SK-N-SH (cell line): ENCODE data around the gene CCK. TPM values are rescaled to one million over a fixed set of nuclear protein-coding genes. Genes with fewer than 3 reads are reported as not detected.

Experiments used
- CTCF ChIA-PET: fragments of 300-600, 350-600 bp; formaldehyde crosslinking; extraction: SDS; loops from one replicate; lab custom pipeline; 2021; lab: Yijun Ruan, JAX
- POLR2A ChIA-PET: fragments of 350-600 bp; sonication (Branson Sonifier 250); formaldehyde crosslinking; extraction: SDS; loops from one replicate; lab custom pipeline; 2020; ENCODE audit warnings: antibody characterized with exemption, inconsistent platforms; lab: Yijun Ruan, JAX
- DNase-seq: peaks from one replicate; pipeline ENCODE4 v3.0.0; 2012
- H2AFZ ChIP-seq: fragments of 200-600 bp; sonication (generic); 2 replicates; pipeline ENCODE4 v1.8.1; 2016; ENCODE audit warnings: antibody characterized with exemption, mild to moderate bottlenecking, low read depth
- H3F3A ChIP-seq: fragments of 200-600 bp; sonication (generic); replicated peaks from 2 replicates; pipeline ENCODE3; 2016; ENCODE audit warnings: antibody characterized with exemption, mild to moderate bottlenecking; ENCODE audit not compliant: insufficient read depth
- H3K27ac ChIP-seq, 2 experiments: fragments of 200-500 bp in 1 of 2; fragments of 200-600 bp in 1 of 2; sonication (Bioruptor generic) in 1 of 2; sonication (generic), shearing (Covaris generic) in 1 of 2; 2 replicates each; pipeline versions ENCODE4 v1.5.1 to v1.6.1; 2014 to 2016; ENCODE audit warnings: low read depth in 2 of 2, inconsistent platforms in 1 of 2, low read length in 1 of 2, mild to moderate bottlenecking in 1 of 2, mixed read lengths in 1 of 2
- H3K27me3 ChIP-seq: fragments of 200-600 bp; sonication (generic), shearing (Covaris generic); 2 replicates; pipeline ENCODE4 v1.6.1; 2016; ENCODE audit warnings: mixed run types; ENCODE audit not compliant: insufficient read depth
- H3K36me3 ChIP-seq, 2 experiments: fragments of 200-500 bp in 1 of 2; fragments of 200-600 bp in 1 of 2; sonication (Bioruptor generic) in 1 of 2; sonication (generic) in 1 of 2; replicated peaks in 1 of 2; 2 replicates each; pipeline versions ENCODE3 to v1.5.1; 2014 to 2016; ENCODE audit warnings: low read length in 1 of 2, mild to moderate bottlenecking in 1 of 2; ENCODE audit not compliant: insufficient read depth in 2 of 2, control insufficient read depth in 1 of 2
- H3K4me1 ChIP-seq, 2 experiments: fragments of 200-500 bp in 1 of 2; fragments of 200-600 bp in 1 of 2; sonication (Bioruptor generic) in 1 of 2; sonication (generic), shearing (Covaris generic) in 1 of 2; 2 replicates each; pipeline versions ENCODE4 v1.5.1 to v1.6.1; 2014 to 2016; ENCODE audit warnings: low read depth in 1 of 2, low read length in 1 of 2, mixed run types in 1 of 2; ENCODE audit not compliant: insufficient read depth in 2 of 2, control insufficient read depth in 1 of 2
- H3K4me2 ChIP-seq: fragments of 200-600 bp; sonication (generic), shearing (Covaris generic); 2 replicates; pipeline ENCODE4 v1.6.1; 2017; ENCODE audit warnings: mixed run types
- H3K4me3 ChIP-seq, 2 experiments: fragments of 200-500 bp in 1 of 2; fragments of 200-600 bp in 1 of 2; sonication (Bioruptor generic) in 1 of 2; sonication (generic), shearing (Covaris generic) in 1 of 2; 2 replicates each; pipeline versions ENCODE4 v1.5.1 to v1.8.1; 2014 to 2016; ENCODE audit warnings: low read depth in 2 of 2, inconsistent platforms in 1 of 2, low read length in 1 of 2, mild to moderate bottlenecking in 1 of 2, mixed read lengths in 1 of 2, moderate library complexity in 1 of 2
- H3K79me2 ChIP-seq: fragments of 200-600 bp; sonication (generic); 2 replicates; pipeline ENCODE4 v1.8.1; 2017; ENCODE audit warnings: mild to moderate bottlenecking; ENCODE audit not compliant: insufficient read depth
- H3K9ac ChIP-seq: fragments of 200-600 bp; sonication (generic); 2 replicates; pipeline ENCODE4 v1.6.1; 2017; ENCODE audit warnings: mixed run types
- H3K9me2 ChIP-seq: fragments of 200-600 bp; sonication (generic); 2 replicates; pipeline ENCODE4 v1.6.1; 2017; ENCODE audit warnings: mixed run types
- H3K9me3 ChIP-seq: fragments of 200-600 bp; sonication (generic); 2 replicates; pipeline ENCODE4 v1.6.1; 2017; ENCODE audit warnings: mixed run types, mild to moderate bottlenecking, moderate library complexity
- H4K20me1 ChIP-seq: fragments of 200-600 bp; sonication (generic); 2 replicates; pipeline ENCODE4 v1.6.1; 2017; ENCODE audit warnings: mild to moderate bottlenecking, mixed run types; ENCODE audit not compliant: insufficient read depth
- CHD2 ChIP-seq: fragments of 150-350 bp; IDR thresholded peaks from 2 replicates; pipeline ENCODE4 v1.6.1; 2018; ENCODE audit warnings: low read length; ENCODE audit not compliant: partially characterized antibody
- EZH2phosphoT487 ChIP-seq: fragments of 200-600 bp; sonication (generic); IDR thresholded peaks from 2 replicates; pipeline ENCODE4 v1.6.1; 2017; ENCODE audit warnings: low read depth, mixed run types, mild to moderate bottlenecking, antibody characterized with exemption, moderate library complexity, borderline replicate concordance
- MXI1 ChIP-seq: IDR thresholded peaks from 2 replicates; pipeline ENCODE4 v1.6.1; 2012; ENCODE audit warnings: mild to moderate bottlenecking, low read depth, low read length, improper control_type of control experiment
- NFIC ChIP-seq: IDR thresholded peaks from 2 replicates; pipeline ENCODE4 v1.4.0; 2012; ENCODE audit warnings: borderline replicate concordance
- POLR2AphosphoS5 ChIP-seq: IDR thresholded peaks from 2 replicates; pipeline ENCODE4 v1.6.1; 2012; ENCODE audit warnings: low read depth, low read length
- REST ChIP-seq: IDR thresholded peaks from 2 replicates; pipeline ENCODE4 v1.6.1; 2012; ENCODE audit warnings: mild to moderate bottlenecking, low read depth, low read length, moderate library complexity
- RFX5 ChIP-seq: IDR thresholded peaks from 2 replicates; pipeline ENCODE4 v1.6.1; 2012; ENCODE audit warnings: mild to moderate bottlenecking, improper control_type of control experiment, low read length
- SIN3A ChIP-seq: IDR thresholded peaks from 2 replicates; pipeline ENCODE4 v1.6.1; 2012; ENCODE audit warnings: low read depth, mild to moderate bottlenecking, low read length, moderate library complexity, borderline replicate concordance
- TAF1 ChIP-seq: IDR thresholded peaks from 2 replicates; pipeline ENCODE4 v1.6.1; 2012; ENCODE audit warnings: low read depth, mild to moderate bottlenecking, low read length, moderate library complexity, borderline replicate concordance
- TCF12 ChIP-seq: IDR thresholded peaks from 2 replicates; pipeline ENCODE4 v1.4.0; 2012
- USF1 ChIP-seq: IDR thresholded peaks from 2 replicates; pipeline ENCODE4 v1.4.0; 2012; ENCODE audit warnings: low read depth, borderline replicate concordance
- WGBS: methylation state at CpG from one replicate; pipeline ENCODE4 v1.1.6; 2017; ENCODE audit warnings: low lambda C conversion rate; 5-methylcytosine and 5-hydroxymethylcytosine counted together
- polyA plus RNA-seq, 3 experiments: library from polyadenylated mRNA; depleted of rRNA; stranded (reverse); fragments of >200 nt; gene quantifications; 2 replicates each; pipeline ENCODE4 v1.2.3, GENCODE V29; 2012
- TF ChIP-seq, protein P1 (sequence below): IDR thresholded peaks from 2 replicates; pipeline ENCODE4 v1.4.0; 2012; ENCODE audit warnings: low read depth
- TF ChIP-seq, protein P2 (sequence below): fragments of 200-600 bp; sonication (generic); IDR thresholded peaks from 2 replicates; pipeline ENCODE4 v1.6.1; 2017; ENCODE audit warnings: antibody characterized with exemption, mild to moderate bottlenecking, moderate library complexity

The CCK gene
- polyA plus RNA-seq, 1 of the 3 experiments (the other 2 are of a cell fraction): not detected

- H3K27ac ChIP-seq: no peak overlapping the region
- no peaks in the 10 kb centered on the region for H3K9me2 ChIP-seq
- H3K4me2 ChIP-seq: no peak overlapping the region
- no peaks in the 10 kb centered on the region for H3K9me3 ChIP-seq
- TF ChIP-seq CHD2 (no peak), USF1 (no peak), MXI1 (no peak), TCF12 (no peak), EZH2phosphoT487 (no peak), SIN3A (no peak), NFIC (no peak), TAF1 (no peak)
- TF ChIP-seq, protein P1, sequence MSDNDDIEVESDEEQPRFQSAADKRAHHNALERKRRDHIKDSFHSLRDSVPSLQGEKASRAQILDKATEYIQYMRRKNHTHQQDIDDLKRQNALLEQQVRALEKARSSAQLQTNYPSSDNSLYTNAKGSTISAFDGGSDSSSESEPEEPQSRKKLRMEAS: no peak
- TF ChIP-seq, protein P2, sequence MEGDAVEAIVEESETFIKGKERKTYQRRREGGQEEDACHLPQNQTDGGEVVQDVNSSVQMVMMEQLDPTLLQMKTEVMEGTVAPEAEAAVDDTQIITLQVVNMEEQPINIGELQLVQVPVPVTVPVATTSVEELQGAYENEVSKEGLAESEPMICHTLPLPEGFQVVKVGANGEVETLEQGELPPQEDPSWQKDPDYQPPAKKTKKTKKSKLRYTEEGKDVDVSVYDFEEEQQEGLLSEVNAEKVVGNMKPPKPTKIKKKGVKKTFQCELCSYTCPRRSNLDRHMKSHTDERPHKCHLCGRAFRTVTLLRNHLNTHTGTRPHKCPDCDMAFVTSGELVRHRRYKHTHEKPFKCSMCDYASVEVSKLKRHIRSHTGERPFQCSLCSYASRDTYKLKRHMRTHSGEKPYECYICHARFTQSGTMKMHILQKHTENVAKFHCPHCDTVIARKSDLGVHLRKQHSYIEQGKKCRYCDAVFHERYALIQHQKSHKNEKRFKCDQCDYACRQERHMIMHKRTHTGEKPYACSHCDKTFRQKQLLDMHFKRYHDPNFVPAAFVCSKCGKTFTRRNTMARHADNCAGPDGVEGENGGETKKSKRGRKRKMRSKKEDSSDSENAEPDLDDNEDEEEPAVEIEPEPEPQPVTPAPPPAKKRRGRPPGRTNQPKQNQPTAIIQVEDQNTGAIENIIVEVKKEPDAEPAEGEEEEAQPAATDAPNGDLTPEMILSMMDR: no peak
- no peak overlapping the region for H3K4me3 ChIP-seq
- no peak overlapping the region for H3K9ac ChIP-seq
- ChIA-PET POLR2A (no interaction called here), CTCF (interaction anchor here (1.9 kb wide), 1 partner anchor 10 kb away, joined by 7 read pairs; no protein-coding TSS in a partner anchor)
- H3K79me2 ChIP-seq: no peaks in the 10 kb centered on the region
- H4K20me1 ChIP-seq: no peaks in the 10 kb centered on the region
- WGBS: 3% methylated on average over 2 of the region's 2 CpGs
- no peaks in the 10 kb centered on the region for H3K4me1 ChIP-seq
- no peaks in the 10 kb centered on the region for H3K36me3 ChIP-seq
- DNase-seq: no peak
- no peak overlapping the region for H2AFZ ChIP-seq
- no peaks in the 10 kb centered on the region for H3K27me3 ChIP-seq
- no peaks in the 10 kb centered on the region for H3F3A ChIP-seq
Observed at GRCh38 chr3:42306499-42306898, 40.5 kb upstream of the CCK start.

GRCh38 chr3:42302924-42303634 lies 37.1 kb upstream of the CCK start:
- POLR2A ChIA-PET: no interaction called here
- no peaks in the 10 kb centered on the region for H3K36me3 ChIP-seq
- H3K9ac ChIP-seq: no peak overlapping the region
- H2AFZ ChIP-seq: no peak overlapping the region
- H3K9me2 ChIP-seq: no peaks in the 10 kb centered on the region
- no peaks in the 10 kb centered on the region for H3K27me3 ChIP-seq
- H3K79me2 ChIP-seq: no peaks in the 10 kb centered on the region
- H3F3A ChIP-seq: no peaks in the 10 kb centered on the region
- no peaks in the 10 kb centered on the region for H3K4me1 ChIP-seq
- no peak for DNase-seq
- TF ChIP-seq POLR2AphosphoS5 (no peak), REST (no peak), CHD2 (no peak), RFX5 (no peak)
- TF ChIP-seq, protein P2: no peak
- TF ChIP-seq, all 33 proteins: peak for 0
- CTCF ChIA-PET: interaction anchor here (0.9 to 1.4 kb wide), 2 partner anchors 55 to 245 kb away, joined by 3 to 4 read pairs; no protein-coding TSS in a partner anchor
- Histone ChIP-seq H3K4me3 (no peak overlapping the region), H3K9me3 (no peaks in the 10 kb centered on the region), H3K27ac (no peak overlapping the region), H4K20me1 (no peaks in the 10 kb centered on the region), H3K4me2 (no peak overlapping the region)
- 12% methylated on average over 3 of the region's 3 CpGs for WGBS
